NOMO-1 treated with DMSO at 0.1 percent for 48 hours (cell line): ENCODE results near the gene WBP11.

Experiments
- DNase-seq: peaks from one replicate; lab custom pipeline; 2025; ENCODE audit not compliant: unreplicated experiment; lab: John Stamatoyannopoulos, UW

The WBP11 gene

GRCh38 chr12:14825256-14825655, 22.0 kb upstream of the WBP11 start:
- DNase-seq = no peak

DNA sequence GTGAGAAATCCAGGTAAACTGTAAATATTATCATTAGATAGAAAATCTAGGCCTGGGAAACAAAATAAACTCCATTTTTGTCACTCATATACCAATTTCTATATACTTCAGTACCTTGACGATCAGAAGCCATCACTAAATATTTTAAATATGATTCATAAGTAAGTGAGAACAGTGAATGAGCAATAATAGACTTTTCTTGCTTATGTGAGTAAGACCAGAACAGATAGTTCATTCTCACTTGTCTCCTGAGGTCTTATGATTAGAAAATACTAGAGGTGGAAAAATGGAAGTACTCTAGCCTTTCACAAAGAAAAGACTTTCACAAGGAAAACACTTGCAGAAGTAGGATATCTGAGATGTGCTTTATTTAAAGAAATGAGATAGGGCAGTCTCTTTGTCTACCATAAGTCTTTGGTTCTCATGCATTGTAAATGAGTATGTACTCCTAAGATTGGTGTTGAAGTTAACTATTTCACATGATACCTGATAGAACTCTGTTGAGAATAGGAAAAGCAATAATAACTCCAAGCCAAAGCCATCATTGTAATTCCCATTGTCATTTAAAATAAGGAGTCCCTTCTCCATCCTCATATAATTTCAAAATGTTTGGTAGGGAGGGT, 20.8 kb upstream of the WBP11 start:
- DNase-seq = no peak

DNA sequence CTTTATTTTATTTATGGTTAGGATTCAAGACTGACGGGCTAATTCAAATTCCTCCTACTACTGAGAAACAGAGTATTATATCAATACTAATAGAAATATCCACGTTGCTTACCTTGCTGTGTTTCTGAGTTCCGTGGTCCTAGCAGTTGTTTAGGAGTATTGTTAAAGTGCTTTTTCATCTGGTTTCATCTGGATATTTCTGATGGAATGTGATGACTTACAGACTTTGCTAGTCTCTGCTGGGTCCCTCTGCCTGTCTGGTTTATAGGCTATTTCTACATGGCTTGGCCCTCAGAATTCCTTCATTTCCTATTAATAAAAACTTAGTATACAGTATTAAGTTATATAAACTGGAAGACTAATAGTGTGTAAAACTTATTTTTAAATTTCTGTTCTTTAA, 10.7 kb upstream of the WBP11 start, which contains the start of gene SMCO3:
Gene SMCO3 (minus strand): TSS at position 169 of the 400 bp plus-strand sequence. CDS start 7,502 bp downstream, outside the sequence.
- DNase-seq = no peak

DNA sequence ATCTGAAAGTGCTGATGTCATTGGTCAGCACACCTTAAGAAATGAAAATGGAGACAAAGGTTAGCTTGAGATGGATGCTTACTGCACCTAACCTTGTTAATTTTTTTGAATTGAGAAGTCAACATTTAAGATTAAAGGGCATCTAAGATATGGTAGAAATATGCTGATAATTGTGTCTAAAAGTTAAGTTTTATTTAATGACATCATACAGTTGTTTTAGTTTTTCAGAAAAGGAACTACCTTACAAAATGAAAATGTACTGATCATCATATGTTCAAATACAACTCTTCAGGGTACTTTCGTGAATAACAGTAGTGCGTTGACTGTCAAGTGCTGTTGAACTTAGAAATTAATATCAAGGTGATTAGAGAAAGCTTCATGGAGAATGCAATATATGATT, 8.2 kb upstream of the WBP11 start:
- no peak for DNase-seq

DNA sequence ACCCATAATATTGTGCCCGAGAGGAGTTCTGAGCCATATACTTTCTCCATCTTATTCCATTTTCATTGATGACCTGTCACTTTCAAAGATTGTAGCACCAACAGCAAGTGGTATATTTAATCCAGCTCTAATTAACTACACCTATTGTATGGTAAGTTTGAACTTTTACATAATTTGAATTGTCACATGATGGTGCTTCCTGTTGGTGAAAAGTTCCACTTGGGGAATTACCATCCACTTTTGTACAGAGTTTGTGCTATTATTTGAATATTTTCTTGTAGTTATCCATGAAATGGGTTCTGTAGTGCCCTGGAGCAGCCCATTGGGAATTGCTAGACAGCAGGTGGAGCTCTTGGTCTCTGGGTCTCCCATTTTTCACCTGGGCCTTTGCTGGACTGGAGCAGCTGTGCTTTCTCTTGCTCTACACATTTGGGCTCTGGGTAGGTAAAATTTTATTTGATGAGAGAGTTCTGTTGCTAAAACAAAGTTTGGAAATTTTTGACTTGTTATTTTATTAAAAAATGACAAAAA, 7.7 kb upstream of the WBP11 start:
- DNase-seq = no peak

DNA sequence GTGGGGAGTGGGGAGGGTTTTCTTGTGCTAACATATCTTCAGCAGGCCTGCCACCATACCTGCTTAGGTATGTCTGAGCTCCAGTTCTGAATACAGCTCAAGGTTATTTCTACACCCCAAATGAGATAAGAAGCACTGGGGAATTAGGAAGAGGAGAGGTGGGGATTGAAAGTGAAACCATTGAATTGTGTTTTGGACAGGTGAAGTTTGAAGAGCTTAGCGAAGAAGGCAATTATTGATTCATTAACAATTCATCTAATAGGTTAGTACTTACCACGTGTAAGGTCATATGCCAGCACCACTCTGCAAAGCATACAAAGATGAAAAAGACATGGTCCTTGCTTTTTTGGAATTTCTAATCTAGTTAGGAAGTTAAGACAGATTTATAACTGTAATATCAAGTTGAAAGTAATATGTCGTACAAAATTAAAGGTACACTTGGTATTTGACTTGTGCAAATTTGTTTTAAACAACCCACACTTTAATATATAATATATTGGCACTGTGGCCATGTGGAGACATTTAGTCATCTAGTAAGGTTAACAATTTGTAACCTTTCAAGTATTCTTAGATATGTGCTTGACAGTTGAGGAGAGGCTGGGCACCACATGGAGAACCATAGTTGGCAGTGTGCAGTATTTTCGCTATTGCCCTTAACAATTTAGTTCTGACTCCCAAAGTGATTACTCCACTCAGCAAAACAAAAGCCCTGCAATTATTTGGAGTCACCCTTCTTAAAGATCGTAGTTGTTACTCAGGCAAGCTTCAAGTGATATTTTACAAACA, 7.1 kb upstream of the WBP11 start:
- no peak for DNase-seq

- no peak for DNase-seq
Measured at GRCh38 chr12:14803830-14804160, 517 bp upstream of the WBP11 start.

DNA sequence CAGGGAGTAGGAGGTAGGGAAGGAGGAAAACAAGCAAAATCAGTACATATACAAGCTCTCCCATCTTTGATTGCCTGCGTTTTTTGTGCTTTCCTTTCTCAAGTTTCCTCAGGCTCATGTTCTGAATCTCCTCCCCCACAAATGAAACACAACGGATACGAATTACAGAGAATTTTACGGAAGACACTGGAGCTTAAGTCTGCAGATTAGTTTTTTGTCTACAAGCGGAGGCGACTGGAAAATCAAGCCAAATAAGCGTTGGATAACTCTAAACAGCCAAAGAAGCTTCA, 612 bp downstream of the WBP11 start:
- peak; percentile 54 for DNase-seq

GRCh38 chr12:14802247-14802646, 1.0 kb downstream of the WBP11 start:
- DNase-seq = no peak

- DNase-seq = no peak
Measured at GRCh38 chr12:14795028-14795448, 8.2 kb downstream of the WBP11 start.

GRCh38 chr12:14785568-14785967, 17.7 kb downstream of the WBP11 start:
- DNase-seq = no peak

- no peak for DNase-seq
Measured at GRCh38 chr12:14784471-14784870, 18.8 kb downstream of the WBP11 start.

DNA sequence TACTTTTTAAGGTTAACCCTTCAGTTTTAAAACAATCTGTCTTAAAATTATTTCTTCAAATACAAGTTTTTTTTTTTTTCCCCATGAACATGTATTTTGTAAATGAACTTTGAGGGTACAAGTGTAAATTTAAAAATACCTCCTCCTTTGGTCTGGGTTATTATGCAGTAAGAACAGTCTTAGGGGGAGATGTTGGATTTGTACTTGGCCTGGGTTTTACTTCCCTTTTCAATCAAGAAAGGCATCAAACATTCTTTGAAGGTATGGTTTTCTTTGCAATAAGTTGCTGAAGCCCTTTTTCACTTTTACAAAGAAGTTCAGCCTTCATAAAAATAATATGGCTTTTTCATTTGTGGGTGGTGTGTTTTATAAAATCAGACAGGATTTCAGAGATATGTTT, 20.5 kb downstream of the WBP11 start:
- peak; percentile 11 for DNase-seq

GRCh38 chr12:14781563-14781962, 21.7 kb downstream of the WBP11 start:
- DNase-seq = no peak

DNA sequence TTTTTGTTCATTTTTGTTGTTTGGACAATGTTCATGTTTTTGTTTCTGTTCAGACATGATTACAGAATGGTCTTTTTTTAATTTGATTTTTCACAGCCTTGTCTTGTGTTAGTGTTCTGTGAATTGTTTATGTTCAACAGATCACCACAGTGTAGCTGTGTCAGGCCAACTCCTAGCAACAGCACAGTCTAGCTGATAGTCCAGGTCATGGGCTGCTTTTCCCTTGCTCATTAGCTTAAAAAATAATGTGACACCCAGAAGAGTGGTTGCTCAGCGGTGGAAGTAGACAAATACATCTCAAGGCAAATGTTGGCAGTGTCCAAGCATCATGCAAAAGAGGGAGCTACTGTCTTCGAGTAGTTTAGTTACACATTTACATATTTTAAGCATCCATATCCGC, 22.4 kb downstream of the WBP11 start:
- DNase-seq = no peak

- no peak for DNase-seq
Measured at GRCh38 chr12:14779834-14780233, 23.4 kb downstream of the WBP11 start.

- DNase-seq = no peak
Measured at GRCh38 chr12:14777271-14777670, 26.0 kb downstream of the WBP11 start.

GRCh38 chr12:14776236-14776961, 26.9 kb downstream of the WBP11 start:
- no peak for DNase-seq

DNA sequence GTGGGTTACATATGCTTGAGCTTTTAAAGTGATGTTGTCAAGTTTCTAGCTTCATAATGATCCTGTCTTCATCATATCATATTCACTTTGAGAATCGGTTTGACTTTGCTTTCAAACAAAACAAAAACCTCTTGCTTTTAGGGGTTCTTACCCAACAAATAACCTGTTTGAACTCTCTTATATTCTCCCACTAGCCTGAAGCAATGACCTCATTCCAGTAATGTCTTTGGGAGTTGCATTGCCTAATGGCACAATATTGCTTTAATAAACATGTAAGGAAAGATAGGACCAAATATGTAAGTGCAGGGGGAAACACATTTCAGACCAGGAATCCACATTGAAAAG, 27.7 kb downstream of the WBP11 start:
- DNase-seq = no peak

DNA sequence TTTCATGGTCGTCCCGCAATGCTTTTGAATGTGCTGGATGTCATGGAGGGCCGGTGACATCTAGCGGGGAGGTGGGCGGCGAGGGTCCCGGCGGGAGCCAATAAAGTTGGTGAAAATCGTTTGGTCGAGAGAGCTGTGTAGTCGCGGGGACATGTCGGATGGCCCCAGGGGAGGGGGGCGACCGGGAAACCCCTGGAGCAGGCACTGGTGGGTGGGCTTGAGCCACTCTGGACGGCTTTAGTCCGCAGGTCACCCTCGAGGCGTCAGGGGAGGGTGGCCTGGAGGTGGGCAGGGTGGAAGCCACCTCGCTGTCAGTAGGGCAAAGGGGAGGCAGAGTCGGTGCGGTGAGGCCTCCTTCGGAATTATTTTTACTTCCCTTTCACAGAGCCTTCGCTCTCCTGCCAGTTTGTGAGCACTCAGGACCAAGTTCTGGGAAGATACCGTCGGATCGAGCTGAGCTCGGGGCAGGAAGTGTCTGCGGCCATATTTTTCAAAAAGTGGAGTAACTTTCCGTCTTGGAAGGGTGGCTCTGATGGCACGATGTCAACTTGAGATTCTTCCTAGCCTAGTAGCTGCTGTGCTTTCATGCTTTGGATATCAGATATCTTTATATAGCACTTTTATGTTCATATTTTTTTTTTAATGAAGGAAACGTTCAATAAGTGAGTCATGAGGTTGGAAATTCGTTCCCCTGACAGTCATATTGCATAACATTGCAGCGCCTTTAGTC, 28.2 kb downstream of the WBP11 start:
- peak; percentile 69 for DNase-seq

DNA sequence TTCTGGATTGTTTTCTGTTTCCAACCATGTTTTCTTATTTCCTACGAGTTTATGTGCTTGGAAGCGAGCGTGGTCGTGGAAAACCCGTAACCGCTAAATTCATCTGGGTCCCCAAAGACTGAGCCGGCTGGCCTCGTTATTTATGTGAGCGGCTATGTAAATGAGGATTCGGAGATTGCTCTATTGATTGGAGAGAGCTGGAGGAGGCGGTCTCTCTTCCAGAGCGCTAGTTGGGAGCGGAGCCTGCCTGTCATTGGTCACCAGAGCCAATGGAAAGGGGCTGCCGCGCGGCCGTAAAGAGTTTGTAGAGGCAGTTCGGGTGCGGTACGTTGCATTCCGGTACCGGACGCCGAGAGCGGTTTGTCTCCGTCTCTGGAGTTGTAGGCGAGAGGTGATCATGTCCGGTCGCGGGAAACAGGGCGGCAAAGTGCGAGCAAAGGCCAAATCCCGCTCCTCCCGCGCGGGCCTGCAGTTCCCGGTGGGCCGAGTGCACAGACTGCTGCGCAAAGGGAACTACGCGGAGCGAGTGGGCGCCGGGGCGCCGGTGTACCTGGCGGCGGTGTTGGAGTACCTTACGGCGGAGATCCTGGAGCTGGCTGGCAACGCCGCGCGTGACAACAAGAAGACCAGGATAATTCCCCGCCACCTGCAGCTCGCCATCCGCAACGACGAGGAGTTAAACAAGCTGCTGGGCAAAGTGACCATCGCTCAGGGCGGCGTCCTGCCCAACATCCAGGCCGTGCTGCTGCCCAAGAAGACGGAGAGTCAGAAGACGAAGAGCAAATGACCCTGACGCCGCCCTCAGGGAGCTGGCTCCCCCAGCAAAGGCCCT, 29.0 kb downstream of the WBP11 start:
- peak; percentile 93 for DNase-seq
